H1 (cell line): Measurements from ENCODE around the gene SARNP. TPM values are rescaled to one million over a fixed set of nuclear protein-coding genes. Genes with fewer than 3 reads are reported as not detected.

Experiments used
- BCL11A ChIP-seq, 2 experiments: IDR thresholded peaks; one replicate each; pipeline ENCODE4 v1.6.1; 2011; ENCODE audit warnings: low read depth in 2 of 2, low read length in 2 of 2, mild to moderate bottlenecking in 2 of 2
- FOSL1 ChIP-seq: IDR thresholded peaks from 2 replicates; pipeline ENCODE4 v1.6.1; 2011; ENCODE audit warnings: mild to moderate bottlenecking, low read depth, low read length, moderate library complexity; ENCODE audit not compliant: insufficient read depth
- HDAC2 ChIP-seq, 2 experiments: fragments of 300-600 bp in 1 of 2; sonication (generic) in 1 of 2; IDR thresholded peaks; 2 replicates each; pipeline ENCODE4 v1.6.1; 2011 to 2012; ENCODE audit warnings: low read depth in 2 of 2, low read length in 2 of 2, mild to moderate bottlenecking in 2 of 2, moderate library complexity in 2 of 2, borderline replicate concordance in 1 of 2, inconsistent platforms in 1 of 2
- RBBP5 ChIP-seq: IDR thresholded peaks from 2 replicates; pipeline ENCODE4 v1.7.1; 2012; ENCODE audit warnings: low read depth, mild to moderate bottlenecking, inconsistent platforms, low read length, moderate library complexity, borderline replicate concordance
- polyA plus RNA-seq, 7 experiments: library from polyadenylated mRNA; depleted of rRNA in 3 of 7; stranded (reverse) in 5 of 7; unstranded in 2 of 7; fragments of >200 nt in 5 of 7; fragments of 200-250 nt in 2 of 7; gene quantifications; 1 replicate in 5 of 7; 2 replicates in 1 of 7; 4 replicates in 1 of 7; pipeline versions ENCODE4 v1.2.1 to v1.2.3, GENCODE V29; 2011 to 2013; ENCODE audit warnings: missing spikeins in 2 of 7, mixed read lengths in 2 of 7
- total RNA-seq: library from RNA; stranded (reverse); fragmentation: NEBNext Ultra II Directional; extraction: Animal tissue kit (Norgen Biotek cat#: 25700); gene quantifications from 2 replicates; pipeline ENCODE4 v1.2.1, GENCODE V29; 2021
- TF ChIP-seq, protein P1 (sequence below): IDR thresholded peaks from 2 replicates; pipeline ENCODE4 v1.6.1; 2012; ENCODE audit warnings: inconsistent platforms

The SARNP gene
- total and polyA plus RNA-seq, 2 of the 8 experiments (the other 6 are each of a cell fraction or from before 2014, with no cell fraction given), result 114 to 226 TPM

DNA sequence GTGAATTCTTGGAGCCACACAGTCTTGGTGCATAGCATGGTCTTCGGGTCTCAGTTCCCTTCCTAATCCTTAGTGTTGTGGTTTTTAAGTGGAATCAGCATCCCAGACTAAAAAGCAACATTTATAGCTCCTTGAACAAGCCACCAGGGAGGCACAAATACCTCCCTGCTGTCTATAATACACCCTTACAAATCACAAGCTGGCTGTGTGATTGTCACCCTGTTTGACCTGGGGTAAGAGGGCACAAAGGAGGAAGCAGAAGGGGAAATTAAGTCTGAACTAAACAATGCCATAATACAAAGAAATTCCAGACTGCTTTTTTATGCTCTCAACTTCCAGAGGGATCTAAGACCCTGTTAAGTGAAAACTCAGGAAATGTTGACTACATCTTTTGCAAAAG, 32.9 kb upstream of the SARNP start (continued):
- TF ChIP-seq, protein P1, sequence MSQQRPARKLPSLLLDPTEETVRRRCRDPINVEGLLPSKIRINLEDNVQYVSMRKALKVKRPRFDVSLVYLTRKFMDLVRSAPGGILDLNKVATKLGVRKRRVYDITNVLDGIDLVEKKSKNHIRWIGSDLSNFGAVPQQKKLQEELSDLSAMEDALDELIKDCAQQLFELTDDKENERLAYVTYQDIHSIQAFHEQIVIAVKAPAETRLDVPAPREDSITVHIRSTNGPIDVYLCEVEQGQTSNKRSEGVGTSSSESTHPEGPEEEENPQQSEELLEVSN, result no peak
- TF ChIP-seq RBBP5 (no peak), FOSL1 (no peak), BCL11A (IDR thresholded peaks at IDR 0.05; ENCODE audit: low read depth in 2 of 2, low read length in 2 of 2) (no peak), HDAC2 (IDR thresholded peaks at IDR 0.05; ENCODE audit: borderline replicate concordance in 1 of 2, low read depth in 2 of 2, low read length in 2 of 2) (no peak)
